GM18502 (cell line): ENCODE measurements around the gene ARHGAP22.

ENCODE experiments used
- ATAC-seq: cut with Tn5 transposase; IDR thresholded peaks from one replicate; pipeline ENCODE4 v1.9.1; 2021; ENCODE audit warnings: mild to moderate bottlenecking; ENCODE audit not compliant: unreplicated experiment, poor library complexity

Gene ARHGAP22

GRCh38 chr10:48457949-48458661 lies 146.8 kb downstream of the ARHGAP22 start:
- no peak for ATAC-seq

DNA sequence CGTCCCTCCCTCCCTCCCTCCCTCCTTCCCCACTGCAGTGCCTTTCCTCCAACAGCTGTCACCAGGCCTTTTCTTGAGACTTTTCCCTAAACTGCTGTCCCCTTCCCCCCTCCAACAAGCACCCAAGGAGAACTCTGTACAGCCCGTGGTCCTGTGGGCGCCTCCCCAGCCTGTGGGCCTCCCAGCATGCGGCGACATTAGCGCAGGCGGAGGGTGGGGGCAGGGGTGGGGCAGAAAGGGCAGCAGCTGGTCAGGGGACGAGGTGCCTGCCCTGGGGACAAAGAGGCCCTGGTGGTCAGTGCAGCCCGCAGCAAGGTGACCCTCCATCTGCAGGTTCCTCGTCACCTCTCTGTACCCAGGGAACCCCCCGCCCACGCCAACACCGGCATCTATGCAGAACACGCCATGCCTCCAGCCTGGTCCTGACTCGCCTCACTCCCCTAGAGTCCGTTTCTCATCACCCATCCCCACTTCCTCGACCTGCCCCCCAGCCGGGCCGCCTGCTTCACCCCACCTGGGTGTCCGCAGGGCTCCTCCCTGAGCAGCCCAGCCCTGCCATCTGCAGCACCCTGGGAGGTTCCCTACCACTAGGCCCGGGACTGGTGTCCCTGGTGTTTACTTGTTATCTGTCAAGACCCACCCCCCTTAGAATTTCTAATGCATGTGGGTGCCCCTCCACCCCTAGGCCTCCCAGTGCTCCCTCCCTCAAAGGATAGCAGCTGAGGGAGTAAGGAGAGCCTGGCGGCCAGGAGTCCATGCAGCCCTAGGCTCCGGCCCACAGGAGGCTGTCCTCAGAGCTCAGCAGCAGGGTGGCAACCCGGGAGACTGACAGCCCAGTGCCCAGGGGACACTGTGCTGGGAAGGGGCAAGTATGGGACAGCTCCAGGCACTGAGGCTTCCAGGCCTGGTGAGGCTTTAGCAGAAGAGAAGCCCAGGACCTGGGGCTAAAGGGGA lies 147.8 kb downstream of the ARHGAP22 start:
- ATAC-seq: no peak

DNA sequence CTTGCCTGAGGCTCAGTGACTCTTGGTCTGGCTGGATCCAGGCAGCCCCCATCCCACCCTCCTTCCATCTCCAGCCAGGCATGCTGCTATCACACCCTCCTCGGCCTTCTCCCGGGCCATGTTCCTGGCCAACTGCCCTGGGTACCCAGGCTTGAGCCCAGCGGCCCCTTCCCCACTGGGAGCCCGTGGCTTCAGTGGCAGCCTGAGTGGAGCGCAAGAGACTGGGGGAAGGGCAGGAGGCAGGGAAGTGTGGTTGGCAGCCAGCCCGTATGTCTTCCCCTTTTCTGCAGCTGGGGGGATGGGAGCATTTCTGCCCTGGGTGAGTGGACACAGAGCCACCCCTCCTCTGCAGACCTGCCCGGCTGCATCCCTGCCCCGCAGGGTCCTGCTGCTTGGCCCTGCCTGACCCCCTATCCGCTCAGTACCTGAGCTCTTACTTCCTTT lies 148.5 kb downstream of the ARHGAP22 start:
- ATAC-seq: no peak

GRCh38 chr10:48455392-48456151 lies 149.3 kb downstream of the ARHGAP22 start:
- ATAC-seq: no peak

DNA sequence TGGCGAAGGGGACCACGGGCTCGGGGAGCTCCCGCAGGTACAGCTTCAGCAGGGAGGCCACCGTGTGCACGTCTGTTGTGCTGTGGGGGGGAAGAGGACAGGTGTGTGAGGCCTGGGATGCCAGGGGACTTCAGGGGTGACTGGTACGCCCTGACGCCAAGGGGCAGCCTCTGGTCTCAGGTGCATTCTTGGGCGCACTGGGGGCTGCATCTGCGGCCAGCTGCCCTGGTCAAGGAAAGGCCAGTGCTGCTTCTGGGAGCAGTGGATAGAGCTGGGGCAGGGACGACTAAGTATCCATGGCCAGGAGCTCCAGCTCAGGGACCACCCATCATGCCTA lies 149.8 kb downstream of the ARHGAP22 start:
- no peak for ATAC-seq

DNA sequence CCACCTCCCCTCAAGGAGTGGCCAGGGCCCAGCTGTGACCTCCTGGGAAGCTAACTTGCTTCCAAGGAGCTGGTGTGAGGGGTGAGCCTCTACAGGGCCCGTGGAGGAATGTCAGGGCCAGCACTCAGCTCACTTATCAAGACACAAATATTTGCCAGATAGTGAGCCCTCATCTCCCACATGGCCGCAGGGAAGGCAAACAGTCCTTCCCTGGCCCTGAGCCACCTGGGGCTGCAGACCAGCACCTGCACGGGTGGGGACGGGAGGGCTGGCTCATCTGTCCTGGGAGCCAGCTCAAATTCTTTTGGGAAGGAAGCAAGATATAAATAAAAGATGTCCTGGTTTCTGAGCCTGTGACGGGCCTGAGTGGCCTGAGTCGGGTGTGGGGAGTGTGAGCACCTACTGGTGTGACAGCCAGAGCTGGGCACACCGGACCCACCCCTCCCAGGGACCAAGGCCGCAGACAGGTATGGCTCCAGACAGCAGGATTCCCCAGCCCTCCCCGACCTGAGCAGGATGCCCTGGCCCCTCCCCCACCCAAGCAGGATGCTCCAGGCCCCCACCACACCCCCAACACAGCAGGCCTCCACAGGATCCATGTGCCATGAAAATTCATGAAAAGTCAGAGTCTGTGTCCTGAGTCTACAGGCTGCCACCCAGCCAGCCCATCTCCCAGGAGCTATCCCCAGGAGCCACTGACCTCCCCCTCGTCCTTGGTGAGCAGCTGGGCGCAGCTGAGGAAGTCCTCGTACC lies 150.4 kb downstream of the ARHGAP22 start:
- ATAC-seq: no peak

- ATAC-seq: no peak
These were observed 151.2 kb downstream of the ARHGAP22 start for GRCh38 chr10:48453451-48454301.

DNA sequence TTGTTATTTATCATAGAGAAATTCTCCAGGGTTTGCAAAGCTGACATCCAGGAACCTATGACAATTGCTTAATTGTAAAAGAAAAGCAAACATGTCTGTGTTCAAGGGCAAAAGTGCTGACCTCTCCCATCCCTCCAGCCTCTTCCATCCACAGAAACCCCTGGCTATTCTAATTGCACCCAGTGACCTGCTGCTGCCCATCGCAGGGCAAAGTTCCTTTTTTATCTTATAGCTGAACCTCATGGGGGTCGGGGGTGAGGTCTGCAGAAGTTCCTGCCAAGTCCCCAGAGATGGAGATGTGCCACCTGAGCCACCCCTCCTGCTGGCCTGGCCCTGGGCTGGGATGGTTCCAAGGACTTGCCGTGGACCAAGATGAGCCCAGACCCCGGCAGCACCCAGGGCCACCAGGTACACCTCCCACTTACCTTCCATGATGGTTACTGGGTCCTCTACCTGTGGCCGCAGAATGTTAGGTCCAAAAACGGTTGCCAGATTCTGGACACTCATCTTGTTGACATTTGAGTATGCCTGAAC lies 151.9 kb downstream of the ARHGAP22 start:
- no peak for ATAC-seq

DNA sequence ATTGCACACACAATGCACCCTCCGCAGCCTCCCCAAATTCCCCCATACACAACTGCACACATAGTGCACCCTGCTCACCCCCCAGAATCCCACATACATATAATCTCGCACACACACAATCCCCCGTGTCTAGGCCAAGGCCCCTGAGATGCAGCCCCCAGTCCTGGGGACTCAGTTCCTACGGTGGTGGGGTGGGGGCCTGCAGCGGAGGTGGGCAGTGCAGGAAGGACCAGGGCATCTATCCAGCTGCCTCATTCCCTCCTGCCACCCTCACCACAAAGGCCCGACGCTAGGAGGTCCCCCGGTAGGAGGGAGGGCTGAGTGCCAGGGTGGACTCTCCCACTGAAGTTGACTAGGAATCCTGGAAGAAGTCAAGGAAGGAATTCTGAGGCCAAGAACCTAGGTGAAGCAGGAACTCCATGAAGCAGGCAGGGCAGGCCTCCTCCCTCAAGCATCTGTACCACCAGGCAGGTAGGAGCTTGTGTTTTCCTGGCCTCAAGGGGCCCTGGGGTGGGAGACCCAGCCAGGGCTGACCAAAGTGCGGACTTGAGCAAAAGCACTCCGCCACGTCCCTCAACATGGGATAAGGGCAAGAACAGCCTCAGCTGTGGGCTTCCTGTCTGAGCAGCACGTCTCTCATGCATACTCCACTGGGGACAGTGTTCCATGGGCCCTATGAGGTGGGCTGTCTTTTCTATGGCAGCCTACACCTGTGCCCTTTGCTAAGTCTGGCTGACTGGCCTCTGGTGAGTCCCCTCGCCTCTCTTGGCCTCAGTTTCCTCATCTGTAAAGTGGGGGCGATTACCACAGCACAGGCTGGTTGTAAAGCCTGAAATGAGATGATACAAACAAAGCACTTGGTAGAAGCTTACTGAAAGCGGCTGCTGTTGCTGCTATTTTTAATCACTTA lies 152.6 kb downstream of the ARHGAP22 start:
- no peak for ATAC-seq

GRCh38 chr10:48450741-48451466 lies 154.0 kb downstream of the ARHGAP22 start:
- ATAC-seq: no peak

DNA sequence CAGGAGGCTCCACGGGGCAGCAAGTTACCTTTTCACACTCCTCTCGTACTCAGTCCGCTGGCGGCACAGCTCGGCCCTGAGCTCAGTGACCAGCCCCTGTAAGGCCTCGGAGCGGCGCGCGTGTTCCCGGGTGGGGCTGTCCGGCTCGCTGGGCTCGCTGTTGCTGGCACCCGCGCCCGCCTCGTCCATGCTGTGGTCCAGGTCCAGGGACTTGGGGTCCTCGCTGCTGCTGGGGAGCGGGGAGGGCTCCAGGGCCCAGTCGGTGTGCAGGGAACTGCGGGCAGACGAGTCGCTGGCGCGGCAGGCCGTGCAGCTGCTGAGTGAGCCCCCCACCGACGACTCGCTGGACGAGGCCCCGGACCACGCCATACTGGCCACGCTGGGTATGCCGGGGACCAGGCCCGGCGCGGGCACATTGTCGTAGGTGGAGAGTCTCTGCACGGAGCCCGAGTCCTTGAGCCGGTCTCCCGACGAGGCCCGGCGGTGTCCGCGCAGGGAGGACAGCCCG lies 154.6 kb downstream of the ARHGAP22 start:
- no peak for ATAC-seq

GRCh38 chr10:48449501-48450232 lies 155.2 kb downstream of the ARHGAP22 start:
- ATAC-seq: no peak

DNA sequence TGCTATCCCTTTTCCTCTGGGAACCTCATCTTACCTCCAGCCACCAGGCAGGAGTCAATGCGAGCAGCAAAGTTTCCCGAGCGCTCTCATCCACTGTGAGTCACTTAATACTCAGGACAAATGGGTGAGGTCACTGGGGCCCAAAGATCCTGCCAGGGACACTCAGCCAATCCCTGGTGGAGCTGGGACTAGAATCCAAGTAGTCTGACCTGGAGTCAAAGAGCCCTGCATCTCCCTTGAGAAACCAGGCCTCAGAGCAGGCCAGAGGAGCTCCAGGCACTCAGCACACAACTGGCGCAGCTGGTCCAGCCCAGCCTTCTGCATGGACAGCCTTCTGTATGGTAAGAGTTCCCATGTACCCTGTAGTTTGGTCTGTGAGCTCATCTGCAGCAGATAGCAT lies 156.1 kb downstream of the ARHGAP22 start:
- no peak for ATAC-seq

DNA sequence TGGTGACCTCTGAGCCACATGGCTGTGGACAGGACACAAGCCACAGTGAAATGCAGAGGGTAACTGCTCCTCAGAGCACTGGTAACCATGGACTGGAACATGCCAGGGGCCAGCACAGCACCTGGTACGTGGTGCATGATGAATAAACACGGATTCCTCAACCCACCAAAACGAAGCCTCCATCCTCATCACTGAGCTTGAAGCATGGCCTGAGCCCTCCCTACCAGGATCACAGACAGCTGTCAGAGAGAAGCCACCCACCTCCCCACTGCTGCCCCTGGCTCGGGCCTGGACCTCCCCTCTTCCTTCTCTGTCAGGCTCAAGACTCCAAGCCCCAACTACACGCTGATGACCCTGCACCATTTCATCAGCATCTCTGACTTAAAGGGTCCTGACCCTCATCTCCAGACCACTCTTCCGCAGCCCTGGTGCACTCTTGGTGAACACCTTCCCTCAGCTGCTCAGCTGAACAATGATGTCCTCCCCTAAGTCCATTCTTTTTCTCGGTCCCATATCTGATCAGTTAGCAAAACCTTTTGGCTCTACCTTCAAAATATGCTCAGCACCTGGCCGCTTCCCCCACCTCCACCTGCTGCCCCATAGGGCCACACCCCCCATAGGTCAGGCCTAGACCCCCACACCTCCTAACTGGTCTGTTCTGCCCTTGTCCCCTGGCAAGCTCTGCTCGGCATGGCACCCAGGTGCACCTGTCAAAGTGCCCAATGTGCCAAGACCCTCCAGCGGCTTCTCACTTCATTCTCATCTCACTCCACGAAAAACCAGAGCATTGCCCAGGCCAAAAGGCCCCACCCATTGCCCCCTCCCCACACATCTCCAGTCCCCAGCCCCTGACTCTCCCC lies 157.3 kb downstream of the ARHGAP22 start:
- ATAC-seq: no peak

GRCh38 chr10:48446785-48447184 lies 158.1 kb downstream of the ARHGAP22 start:
- ATAC-seq: no peak

- ATAC-seq: no peak
These were observed 158.9 kb downstream of the ARHGAP22 start for GRCh38 chr10:48445932-48446331.
